Hepatocyte (in vitro differentiated cells): ENCODE measurements around the gene PIM1. TPM values are rescaled to one million over a fixed set of nuclear protein-coding genes. Genes with fewer than 3 reads are reported as not detected.

Experiments used
- DNase-seq: peaks from one replicate; pipeline ENCODE4 v3.0.0-alpha.2; 2016; ENCODE audit warnings: low spot score
- H2AFZ ChIP-seq: fragments of 200-600 bp; sonication (generic); 2 replicates; pipeline ENCODE4 v1.6.0; 2016; ENCODE audit warnings: antibody characterized with exemption, mild to moderate bottlenecking
- H3K27ac ChIP-seq: fragments of 200-600 bp; sonication (generic); 2 replicates; pipeline ENCODE4 v1.5.1; 2016; ENCODE audit warnings: mild to moderate bottlenecking
- H3K27me3 ChIP-seq: fragments of 200-600 bp; sonication (generic); 2 replicates; pipeline ENCODE4 v1.6.1; 2016
- H3K36me3 ChIP-seq: fragments of 200-600 bp; sonication (generic); replicated peaks from 2 replicates; pipeline ENCODE4 v1.5.1; 2016; ENCODE audit warnings: low read depth; ENCODE audit not compliant: insufficient read depth
- H3K4me1 ChIP-seq: fragments of 200-600 bp; sonication (generic); 2 replicates; pipeline ENCODE4 v1.5.1; 2016; ENCODE audit warnings: mild to moderate bottlenecking, moderate library complexity; ENCODE audit not compliant: insufficient read depth
- H3K4me2 ChIP-seq: fragments of 200-600 bp; sonication (generic); 2 replicates; pipeline ENCODE4 v1.6.0; 2016
- H3K4me3 ChIP-seq: fragments of 200-600 bp; sonication (generic); 2 replicates; pipeline ENCODE4 v1.5.1; 2016; ENCODE audit warnings: mild to moderate bottlenecking
- H3K79me2 ChIP-seq: fragments of 200-600 bp; sonication (generic); 2 replicates; pipeline ENCODE4 v1.6.0; 2017; ENCODE audit warnings: mild to moderate bottlenecking
- H3K9me2 ChIP-seq: fragments of 200-600 bp; sonication (generic); replicated peaks from 2 replicates; pipeline ENCODE4 v1.6.0; 2017; ENCODE audit warnings: mild to moderate bottlenecking; ENCODE audit not compliant: insufficient read depth
- H3K9me3 ChIP-seq: fragments of 200-600 bp; sonication (generic); 2 replicates; pipeline ENCODE4 v1.5.1; 2016; ENCODE audit warnings: low read depth, mild to moderate bottlenecking
- H4K20me1 ChIP-seq: fragments of 200-600 bp; sonication (generic); 2 replicates; pipeline ENCODE4 v1.6.0; 2016; ENCODE audit warnings: mild to moderate bottlenecking; ENCODE audit not compliant: insufficient read depth, poor library complexity, severe bottlenecking
- EZH2 ChIP-seq: fragments of 200-600 bp; sonication (generic); IDR thresholded peaks from 2 replicates; pipeline ENCODE4 v1.6.1; 2016; ENCODE audit warnings: antibody characterized with exemption, mild to moderate bottlenecking, borderline replicate concordance
- EZH2phosphoT487 ChIP-seq: fragments of 200-600 bp; sonication (generic); IDR thresholded peaks from one replicate; pipeline ENCODE4 v1.6.1; 2018; ENCODE audit warnings: antibody characterized with exemption, mild to moderate bottlenecking, low read depth, moderate library complexity; ENCODE audit not compliant: unreplicated experiment, severe bottlenecking
- WGBS: methylation state at CpG from one replicate; pipeline ENCODE4 v1.1.6; 2016; ENCODE audit warnings: low lambda C conversion rate; ENCODE audit errors: missing lambda C conversion rate; 5-methylcytosine and 5-hydroxymethylcytosine counted together
- polyA plus RNA-seq: library from polyadenylated mRNA; unstranded; fragments of >200 nt; fragmentation: Nextera tagmentation; extraction: Ambion mirVana; gene quantifications from 2 replicates; pipeline ENCODE4 v1.2.1, GENCODE V29; 2016
- total RNA-seq: library from RNA; depleted of rRNA; stranded (reverse); fragments of >200 nt; gene quantifications from 2 replicates; pipeline ENCODE4 v1.2.3, GENCODE V29; 2014
- TF ChIP-seq, protein P1 (sequence below): fragments of 200-600 bp; sonication (generic); IDR thresholded peaks from 2 replicates; pipeline ENCODE4 v1.5.1; 2016; ENCODE audit warnings: antibody characterized with exemption, mild to moderate bottlenecking; ENCODE audit not compliant: poor library complexity

PIM1 gene
- total and polyA plus RNA-seq, 2 experiments from 2014 or later, result 71.3 to 99.1 TPM

DNA sequence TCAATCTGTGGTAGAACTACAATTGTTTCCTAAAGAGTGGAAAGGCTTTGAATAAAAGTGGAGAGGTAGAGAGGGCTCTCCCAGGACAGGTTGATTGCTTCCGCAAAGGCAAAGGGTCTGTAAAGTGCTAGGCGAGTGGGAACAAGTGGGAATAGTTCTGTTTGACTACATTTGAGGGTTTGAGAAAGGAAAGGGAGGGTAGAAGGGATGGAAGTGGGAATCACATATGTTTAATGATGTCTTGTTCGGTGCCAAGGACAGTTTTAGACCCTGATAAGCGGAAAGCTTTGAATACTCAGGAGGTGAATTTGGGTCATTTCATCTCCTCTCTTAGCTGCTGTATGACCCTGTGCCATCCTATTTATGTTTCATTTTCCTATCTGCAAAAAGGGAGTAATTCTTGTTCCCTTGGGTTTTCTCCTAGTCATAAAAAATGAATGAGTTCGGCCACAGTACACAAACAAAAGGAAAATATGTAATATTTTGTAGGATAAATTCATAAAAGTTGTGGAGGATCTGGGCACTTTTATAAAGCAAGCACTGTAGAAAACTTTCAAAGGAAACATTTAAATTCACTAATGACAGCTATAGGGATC is 1.7 kb upstream of the PIM1 start:
- no peaks in the 10 kb centered on the region for H3K27me3 ChIP-seq
- peaks cover 16% of the 10 kb centered on the region for H4K20me1 ChIP-seq
- peak overlapping the region; percentile 78 for H3K4me2 ChIP-seq
- 84% methylated on average over 5 of the region's 5 CpGs for WGBS
- H2AFZ ChIP-seq, result no peak overlapping the region
- no peaks in the 10 kb centered on the region for H3K9me3 ChIP-seq
- H3K9me2 ChIP-seq, result no peaks in the 10 kb centered on the region
- no peak for DNase-seq
- peaks cover 26% of the 10 kb centered on the region for H3K79me2 ChIP-seq
- no peaks in the 10 kb centered on the region for H3K36me3 ChIP-seq
- H3K4me1 ChIP-seq, result peaks cover 11% of the 10 kb centered on the region
- peak overlapping the region; percentile 97 for H3K27ac ChIP-seq
- H3K4me3 ChIP-seq, result no peak overlapping the region
- TF ChIP-seq EZH2 (no peak), EZH2phosphoT487 (no peak)
- TF ChIP-seq, protein P1, sequence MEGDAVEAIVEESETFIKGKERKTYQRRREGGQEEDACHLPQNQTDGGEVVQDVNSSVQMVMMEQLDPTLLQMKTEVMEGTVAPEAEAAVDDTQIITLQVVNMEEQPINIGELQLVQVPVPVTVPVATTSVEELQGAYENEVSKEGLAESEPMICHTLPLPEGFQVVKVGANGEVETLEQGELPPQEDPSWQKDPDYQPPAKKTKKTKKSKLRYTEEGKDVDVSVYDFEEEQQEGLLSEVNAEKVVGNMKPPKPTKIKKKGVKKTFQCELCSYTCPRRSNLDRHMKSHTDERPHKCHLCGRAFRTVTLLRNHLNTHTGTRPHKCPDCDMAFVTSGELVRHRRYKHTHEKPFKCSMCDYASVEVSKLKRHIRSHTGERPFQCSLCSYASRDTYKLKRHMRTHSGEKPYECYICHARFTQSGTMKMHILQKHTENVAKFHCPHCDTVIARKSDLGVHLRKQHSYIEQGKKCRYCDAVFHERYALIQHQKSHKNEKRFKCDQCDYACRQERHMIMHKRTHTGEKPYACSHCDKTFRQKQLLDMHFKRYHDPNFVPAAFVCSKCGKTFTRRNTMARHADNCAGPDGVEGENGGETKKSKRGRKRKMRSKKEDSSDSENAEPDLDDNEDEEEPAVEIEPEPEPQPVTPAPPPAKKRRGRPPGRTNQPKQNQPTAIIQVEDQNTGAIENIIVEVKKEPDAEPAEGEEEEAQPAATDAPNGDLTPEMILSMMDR, result no peak

DNA sequence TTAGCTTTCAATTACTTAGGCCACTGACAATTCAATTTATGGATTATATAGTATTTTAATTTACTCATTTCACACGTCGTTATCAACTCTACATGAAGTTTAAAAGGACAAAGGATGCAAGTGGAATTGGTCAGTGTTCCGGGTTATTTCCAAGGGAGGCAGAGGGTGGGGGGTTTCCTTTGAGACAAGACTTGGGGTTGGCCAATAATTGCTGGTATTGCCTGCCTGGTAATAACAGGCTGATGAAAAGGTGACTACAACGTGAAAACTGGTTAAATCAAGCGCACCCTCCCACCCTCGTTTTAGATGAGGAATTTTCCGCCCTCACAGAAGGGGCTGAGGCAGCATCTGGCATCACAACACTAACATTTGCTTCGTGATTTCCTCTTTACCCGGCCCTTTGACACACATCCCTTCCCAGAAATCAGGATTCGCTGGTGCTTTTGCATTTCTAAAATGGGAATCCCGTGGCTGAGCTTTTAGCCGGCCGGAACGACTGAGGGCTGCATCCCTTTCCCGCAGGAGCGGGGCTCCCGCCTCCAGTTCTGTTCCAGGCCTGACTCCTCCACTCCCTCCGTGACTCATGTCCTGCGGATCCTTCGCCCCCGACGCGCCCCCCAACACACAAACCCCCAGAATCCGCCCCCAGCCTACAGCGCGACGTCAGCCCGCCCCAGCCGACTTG is 999 bp upstream of the PIM1 start:
- H4K20me1 ChIP-seq, result peaks cover 23% of the 10 kb centered on the region
- no peaks in the 10 kb centered on the region for H3K36me3 ChIP-seq
- peak overlapping the region; percentile 78 for H3K4me2 ChIP-seq
- no peaks in the 10 kb centered on the region for H3K9me3 ChIP-seq
- H3K27me3 ChIP-seq, result no peaks in the 10 kb centered on the region
- H3K4me1 ChIP-seq, result peaks cover 11% of the 10 kb centered on the region
- H3K9me2 ChIP-seq, result no peaks in the 10 kb centered on the region
- peak overlapping the region; percentile 97 for H3K27ac ChIP-seq
- DNase-seq, result no peak
- no peak for TF ChIP-seq EZH2
- TF ChIP-seq, protein P1, result no peak
- no peak for TF ChIP-seq EZH2phosphoT487
- peak overlapping the region; percentile 13 for H3K4me3 ChIP-seq
- 7% methylated on average over 15 of the region's 29 CpGs for WGBS
- peak overlapping the region; percentile 38 for H2AFZ ChIP-seq
- peaks cover 29% of the 10 kb centered on the region for H3K79me2 ChIP-seq

DNA sequence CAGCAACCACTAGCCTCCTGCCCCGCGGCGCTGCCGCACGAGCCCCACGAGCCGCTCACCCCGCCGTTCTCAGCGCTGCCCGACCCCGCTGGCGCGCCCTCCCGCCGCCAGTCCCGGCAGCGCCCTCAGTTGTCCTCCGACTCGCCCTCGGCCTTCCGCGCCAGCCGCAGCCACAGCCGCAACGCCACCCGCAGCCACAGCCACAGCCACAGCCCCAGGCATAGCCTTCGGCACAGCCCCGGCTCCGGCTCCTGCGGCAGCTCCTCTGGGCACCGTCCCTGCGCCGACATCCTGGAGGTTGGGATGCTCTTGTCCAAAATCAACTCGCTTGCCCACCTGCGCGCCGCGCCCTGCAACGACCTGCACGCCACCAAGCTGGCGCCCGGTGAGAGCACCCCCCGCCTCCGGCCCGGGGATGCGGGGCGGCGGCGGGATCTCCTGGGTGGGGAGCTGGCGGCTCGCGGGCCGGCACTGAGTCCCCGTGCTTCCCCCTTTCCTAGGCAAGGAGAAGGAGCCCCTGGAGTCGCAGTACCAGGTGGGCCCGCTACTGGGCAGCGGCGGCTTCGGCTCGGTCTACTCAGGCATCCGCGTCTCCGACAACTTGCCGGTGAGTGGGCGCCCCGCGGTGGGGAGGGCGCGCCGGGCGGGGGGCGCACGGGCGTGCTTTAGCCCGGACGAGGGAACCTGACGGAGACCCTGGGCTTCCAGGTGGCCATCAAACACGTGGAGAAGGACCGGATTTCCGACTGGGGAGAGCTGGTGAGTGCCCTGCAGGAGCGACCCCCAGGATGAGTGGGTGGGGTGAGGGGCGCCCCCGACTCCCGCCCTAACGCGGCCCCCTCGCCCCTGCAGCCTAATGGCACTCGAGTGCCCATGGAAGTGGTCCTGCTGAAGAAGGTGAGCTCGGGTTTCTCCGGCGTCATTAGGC is 585 bp downstream of the PIM1 start:
- peak; percentile 80 for DNase-seq
- Histone ChIP-seq H3K9me3 (no peaks in the 10 kb centered on the region), H3K27ac (peak overlapping the region; percentile 97), H4K20me1 (peaks cover 26% of the 10 kb centered on the region), H3K9me2 (no peaks in the 10 kb centered on the region), H3K79me2 (peaks cover 29% of the 10 kb centered on the region), H3K27me3 (no peaks in the 10 kb centered on the region), H3K4me3 (peak overlapping the region; percentile 97), H3K4me1 (peaks cover 11% of the 10 kb centered on the region), H2AFZ (peak overlapping the region; percentile 39), H3K36me3 (peaks cover 4% of the 10 kb centered on the region), H3K4me2 (peak overlapping the region; percentile 84)
- WGBS, result under 1% methylated on average over 53 of the region's 92 CpGs
- TF ChIP-seq EZH2phosphoT487, result no peak
- TF ChIP-seq, protein P1, result peak; percentile 22
